ENCODE results near the gene GATAD2A.

GRCh38 chr19:19506592-19506991 lies 101.1 kb downstream of the GATAD2A start:
- TF ChIP-seq PREB (CRISPR knock-in tag; IDR thresholded peaks at IDR 0.05) (no peak), KHSRP (IDR thresholded peaks at IDR 0.05) (no peak)
